K562 (cell line): ENCODE measurements around the gene SPAG17. TPM values are rescaled to one million over a fixed set of nuclear protein-coding genes. Genes with fewer than 3 reads are reported as not detected.

Experiments used
- ATAC-seq: fragments of 200-7000 bp; cut with Tn5 transposase; 3 replicates; pipeline ENCODE4 v1.9.1; 2020; ENCODE audit warnings: moderate library complexity
- BruUV-seq: library from RNA; stranded (reverse); fragments of 400-500 nt; replicated peaks from 2 replicates; lab custom pipeline; 2021; lab: Mats Ljungman, UMichigan
- CTCF ChIA-PET: fragments of 300-600 bp; formaldehyde crosslinking; extraction: SDS; loops from one replicate; lab custom pipeline; 2021; ENCODE audit warnings: low intra/inter-chr PET ratio; lab: Yijun Ruan, JAX
- POLR2A ChIA-PET: fragments of 300-600, 350-650 bp; sonication (Branson Sonifier 250); formaldehyde crosslinking; extraction: SDS; loops from one replicate; lab custom pipeline; 2021; ENCODE audit warnings: antibody characterized with exemption, inconsistent platforms; lab: Yijun Ruan, JAX
- DNase-seq, 4 experiments: peaks; one replicate each; pipeline versions ENCODE4 v3.0.0 to v3.0.0-alpha.2; 2011 to 2018; ENCODE audit warnings: low spot score in 3 of 4, mixed read lengths in 3 of 4; ENCODE audit errors: extremely low read depth in 1 of 4
- FAIRE-seq: peaks from 2 replicates; lab custom pipeline; 2011; peaks lifted over from hg19 to GRCh38; lab: Jason Lieb, UNC
- H2AFZ ChIP-seq: 2 replicates; pipeline ENCODE4 v1.6.0; 2011; ENCODE audit warnings: low read depth, low read length, control low read depth, inconsistent platforms
- H3K27ac ChIP-seq: fragments of 200-600 bp; 3 replicates; pipeline ENCODE4 v1.8.0; 2011; ENCODE audit warnings: low read depth, mild to moderate bottlenecking, control low read depth, inconsistent platforms, low read length, moderate library complexity, mixed read lengths; ENCODE audit errors: extremely low read depth
- H3K27me3 ChIP-seq, 2 experiments: fragments of 300-600 bp in 1 of 2; 2 replicates in 1 of 2; 3 replicates in 1 of 2; pipeline versions ENCODE4 v1.6.0 to v1.8.0; 2011; ENCODE audit warnings: inconsistent platforms in 2 of 2, low read length in 2 of 2, mild to moderate bottlenecking in 1 of 2, mixed read lengths in 1 of 2, moderate library complexity in 1 of 2; ENCODE audit not compliant: control insufficient read depth in 2 of 2, insufficient read depth in 2 of 2
- H3K36me3 ChIP-seq: fragments of 300-600 bp; 3 replicates; pipeline ENCODE4 v1.8.0; 2011; ENCODE audit warnings: mild to moderate bottlenecking, low read length, inconsistent platforms; ENCODE audit not compliant: control insufficient read depth, insufficient read depth
- H3K4me1 ChIP-seq, 2 experiments: fragments of 200-600 bp in 1 of 2; replicated peaks in 1 of 2; 2 replicates in 1 of 2; 3 replicates in 1 of 2; pipeline versions ENCODE4 v1.5.1 to v1.8.0; 2011; ENCODE audit warnings: inconsistent platforms in 2 of 2, low read length in 2 of 2, mild to moderate bottlenecking in 1 of 2, mixed read lengths in 1 of 2, moderate library complexity in 1 of 2; ENCODE audit not compliant: control insufficient read depth in 2 of 2, insufficient read depth in 2 of 2
- H3K4me2 ChIP-seq: 2 replicates; pipeline ENCODE4 v1.6.1; 2011; ENCODE audit warnings: low read length, control low read depth, inconsistent platforms, mixed read lengths; ENCODE audit not compliant: insufficient read depth
- H3K4me3 ChIP-seq: fragments of 200-600 bp; sonication (generic), shearing (Covaris generic); 2 replicates; pipeline ENCODE4 v1.5.1; 2016; ENCODE audit warnings: control low read depth, inconsistent platforms
- H3K79me2 ChIP-seq: fragments of 200-600 bp; 3 replicates; pipeline ENCODE4 v1.8.0; 2011; ENCODE audit warnings: low read length, inconsistent platforms; ENCODE audit not compliant: control insufficient read depth, insufficient read depth
- H3K9ac ChIP-seq, 2 experiments: 2 replicates each; pipeline versions ENCODE4 v1.6.0 to v1.6.1; 2011; ENCODE audit warnings: low read depth in 2 of 2, low read length in 2 of 2, control low read depth in 1 of 2, inconsistent platforms in 1 of 2, mild to moderate bottlenecking in 1 of 2, mixed read lengths in 1 of 2; ENCODE audit not compliant: insufficient read depth in 1 of 2
- H3K9me1 ChIP-seq: one replicate; pipeline ENCODE4 v1.6.0; 2011; ENCODE audit warnings: inconsistent platforms, mild to moderate bottlenecking, low read length, moderate library complexity; ENCODE audit not compliant: control insufficient read depth, insufficient read depth
- H3K9me3 ChIP-seq: replicated peaks from 2 replicates; pipeline ENCODE4 v1.5.1; 2011; ENCODE audit warnings: low read depth, low read length, inconsistent platforms; ENCODE audit not compliant: control insufficient read depth, insufficient read depth
- H4K20me1 ChIP-seq: replicated peaks from 2 replicates; pipeline ENCODE4 v1.6.1; 2011; ENCODE audit warnings: low read length, inconsistent platforms, mixed read lengths; ENCODE audit not compliant: control insufficient read depth, insufficient read depth
- ATF2 ChIP-seq: sonication (generic); formaldehyde crosslinking; IDR thresholded peaks from 2 replicates; pipeline ENCODE4 v1.8.1; 2022; ENCODE audit warnings: missing genetic modification reagents
- ATF3 ChIP-seq, 2 experiments: fragments of 450-650 bp in 1 of 2; sonication (generic) in 1 of 2; formaldehyde crosslinking in 1 of 2; IDR thresholded peaks in 1 of 2; conservative IDR thresholded peaks in 1 of 2; 2 replicates each; pipeline versions ENCODE4 v1.6.1 to v1.8.1; 2016 to 2023; ENCODE audit warnings: mild to moderate bottlenecking in 2 of 2, moderate library complexity in 2 of 2, inconsistent platforms in 1 of 2, missing genetic modification reagents in 1 of 2
- JUND ChIP-seq, 2 experiments: IDR thresholded peaks; 2 replicates in 1 of 2; 3 replicates in 1 of 2; pipeline ENCODE4 v1.6.1; 2011; ENCODE audit warnings: borderline replicate concordance in 2 of 2, low read depth in 2 of 2, low read length in 2 of 2, improper control_type of control experiment in 1 of 2, missing biosample characterization in 1 of 2, missing genetic modification characterization in 1 of 2, missing genetic modification reagents in 1 of 2
- MEF2A ChIP-seq: IDR thresholded peaks from 2 replicates; pipeline ENCODE4 v1.6.1; 2011; ENCODE audit warnings: low read depth, mild to moderate bottlenecking, low read length, moderate library complexity; ENCODE audit not compliant: control insufficient read depth
- MYBL2 ChIP-seq, 2 experiments: fragments of 450-650 bp in 1 of 2; sonication (generic) in 1 of 2; formaldehyde crosslinking in 1 of 2; IDR thresholded peaks; 2 replicates each; pipeline versions ENCODE4 v1.6.1 to v1.8.1; 2017 to 2022; ENCODE audit warnings: borderline replicate concordance in 1 of 2, inconsistent platforms in 1 of 2, low read depth in 1 of 2, mild to moderate bottlenecking in 1 of 2, missing genetic modification reagents in 1 of 2, moderate library complexity in 1 of 2
- NBN ChIP-seq: fragments of 450-650 bp; IDR thresholded peaks from 2 replicates; pipeline ENCODE4 v1.6.1; 2016; ENCODE audit warnings: low read depth, mild to moderate bottlenecking
- NR2F6 ChIP-seq: fragments of 450-650 bp; formaldehyde crosslinking; IDR thresholded peaks from 2 replicates; pipeline ENCODE4 v1.4.0; 2020; ENCODE audit warnings: mild to moderate bottlenecking
- RBM17 ChIP-seq: fragments of 200-400 bp; formaldehyde crosslinking; IDR thresholded peaks from 2 replicates; pipeline ENCODE4 v1.6.1; 2017; ENCODE audit warnings: low read depth, mild to moderate bottlenecking, low read length, borderline replicate concordance
- SNIP1 ChIP-seq: fragments of 450-650 bp; IDR thresholded peaks from 2 replicates; pipeline ENCODE4 v1.7.1; 2017; ENCODE audit warnings: low read depth, mild to moderate bottlenecking
- SUPT5H ChIP-seq: fragments of 450-650 bp; IDR thresholded peaks from 2 replicates; pipeline ENCODE4 v1.6.1; 2016
- TAF15 ChIP-seq: fragments of 200-400 bp; formaldehyde crosslinking; IDR thresholded peaks from 2 replicates; pipeline ENCODE4 v1.6.1; 2017; ENCODE audit warnings: mild to moderate bottlenecking, low read depth, low read length, moderate library complexity
- TGIF2 ChIP-seq: sonication (generic); formaldehyde crosslinking; IDR thresholded peaks from 2 replicates; pipeline ENCODE4 v1.8.1; 2022; ENCODE audit warnings: mild to moderate bottlenecking, missing genetic modification reagents, moderate library complexity
- WGBS: fragments of 100-300 bp; shearing (Covaris generic); methylation state at CpG from one replicate; pipeline ENCODE4 v1.1.6; 2016; ENCODE audit warnings: low coverage, mixed read lengths; ENCODE audit not compliant: insufficient coverage; ENCODE audit errors: missing lambda C conversion rate; 5-methylcytosine and 5-hydroxymethylcytosine counted together
- in situ Hi-C: fragments of 300-500 bp; cut with MboI; formaldehyde crosslinking; loops from 4 replicates; pipeline ENCODE4 v1.15.0; 2018; ENCODE audit warnings: inconsistent platforms, mixed read lengths
- intact Hi-C: fragments of 100-400 bp; cut with micrococcal nuclease; formaldehyde crosslinking; loops from 2 replicates; pipeline ENCODE4 v1.14.2; 2022
- polyA plus RNA-seq, 8 experiments: library from polyadenylated mRNA; depleted of rRNA in 4 of 8; stranded (reverse) in 5 of 8; unstranded in 3 of 8; fragments of >200 nt; fragmentation: Nextera tagmentation in 2 of 8; fragmentation: Illumina TruSeq in 1 of 8; extraction: Ambion mirVana in 2 of 8; extraction: Trizol in 1 of 8; gene quantifications; 2 replicates each; pipeline versions ENCODE4 v1.2.1 to v1.2.3, GENCODE V29; 2011 to 2014; ENCODE audit warnings: inconsistent platforms in 1 of 8, missing spikeins in 1 of 8
- total RNA-seq, 7 experiments: library from RNA; depleted of rRNA in 6 of 7; stranded (reverse); fragments of >200 nt in 6 of 7; fragmentation: Illumina TruSeq in 2 of 7; extraction: Trizol in 2 of 7; gene quantifications; 2 replicates each; pipeline versions ENCODE4 v1.2.1 to v1.2.3, GENCODE V29; 2011 to 2021; ENCODE audit warnings: low replicate concordance in 1 of 7
- TF ChIP-seq, protein P1 (sequence below): fragments of 250-450 bp; sonication (Bioruptor Pico); IDR thresholded peaks from 2 replicates; pipeline ENCODE4 v1.4.0; 2020; ENCODE audit warnings: mild to moderate bottlenecking, moderate library complexity
- TF ChIP-seq, protein P2 (sequence below): fragments of 250-450 bp; sonication (Bioruptor Pico); IDR thresholded peaks from 2 replicates; pipeline ENCODE4 v1.8.0; 2021; ENCODE audit warnings: moderate library complexity, mild to moderate bottlenecking, inconsistent platforms

SPAG17 gene
- total and polyA plus RNA-seq, 9 of the 15 experiments (the other 6 are each of a cell fraction or from before 2014, with no cell fraction given), result 0.07 to 2.1 (median 1.5) TPM

- TF ChIP-seq TGIF2 (no peak), RBM17 (no peak), NR2F6 (no peak)
- TF ChIP-seq, protein P1, sequence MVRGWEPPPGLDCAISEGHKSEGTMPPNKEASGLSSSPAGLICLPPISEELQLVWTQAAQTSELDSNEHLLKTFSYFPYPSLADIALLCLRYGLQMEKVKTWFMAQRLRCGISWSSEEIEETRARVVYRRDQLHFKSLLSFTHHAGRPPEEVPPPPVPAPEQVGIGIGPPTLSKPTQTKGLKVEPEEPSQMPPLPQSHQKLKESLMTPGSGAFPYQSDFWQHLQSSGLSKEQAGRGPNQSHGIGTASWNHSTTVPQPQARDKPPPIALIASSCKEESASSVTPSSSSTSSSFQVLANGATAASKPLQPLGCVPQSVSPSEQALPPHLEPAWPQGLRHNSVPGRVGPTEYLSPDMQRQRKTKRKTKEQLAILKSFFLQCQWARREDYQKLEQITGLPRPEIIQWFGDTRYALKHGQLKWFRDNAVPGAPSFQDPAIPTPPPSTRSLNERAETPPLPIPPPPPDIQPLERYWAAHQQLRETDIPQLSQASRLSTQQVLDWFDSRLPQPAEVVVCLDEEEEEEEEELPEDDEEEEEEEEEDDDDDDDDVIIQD (CRISPR knock-in tag), result no peak
Observed at GRCh38 chr1:118084400-118084799, 100.6 kb downstream of the SPAG17 start (continued).

GRCh38 chr1:118082984-118083383 lies 102.0 kb downstream of the SPAG17 start:
- 0% methylated on average over 5 of the region's 5 CpGs for WGBS
- H3K4me3 ChIP-seq, result no peak overlapping the region
- no peaks in the 10 kb centered on the region for H3K79me2 ChIP-seq
- ChIA-PET CTCF (no interaction called here), POLR2A (interaction anchor here (0.9 kb wide), 1 partner anchor 208 kb away, joined by 4 read pairs; no protein-coding TSS in a partner anchor)
- no peak overlapping the region for H3K4me2 ChIP-seq
- ATAC-seq, result no peak
- H3K27me3 ChIP-seq, result no peaks in the 10 kb centered on the region
- no peaks in the 10 kb centered on the region for H3K9me3 ChIP-seq
- H4K20me1 ChIP-seq, result no peaks in the 10 kb centered on the region
- DNase-seq, result no peak
- in situ Hi-C loops, result no loop called here
- BruUV-seq, result no TSS peak
- no peaks in the 10 kb centered on the region for H3K4me1 ChIP-seq
- no peak overlapping the region for H3K9ac ChIP-seq
- no peak for FAIRE-seq
- intact Hi-C loops, result no loop called here
- H3K36me3 ChIP-seq, result no peaks in the 10 kb centered on the region
- H2AFZ ChIP-seq, result no peak overlapping the region
- H3K27ac ChIP-seq, result no peak overlapping the region
- H3K9me1 ChIP-seq, result no peaks in the 10 kb centered on the region
- no peak for TF ChIP-seq ATF3 (IDR thresholded peaks at IDR 0.05)
- TF ChIP-seq ATF3 (CRISPR knock-in tag; conservative IDR thresholded peaks at IDR 0.05), result no peak
- no peak for TF ChIP-seq MEF2A
- TF ChIP-seq SNIP1, result no peak
- TF ChIP-seq JUND (IDR thresholded peaks at IDR 0.05; ENCODE audit: borderline replicate concordance, low read depth, low read length), result no peak
- TF ChIP-seq JUND (tag; IDR thresholded peaks at IDR 0.05; ENCODE audit: borderline replicate concordance, low read depth, low read length), result no peak
- TF ChIP-seq TAF15, result no peak
- no peak for TF ChIP-seq SUPT5H
- no peak for TF ChIP-seq ATF2 (CRISPR knock-in tag)
- TF ChIP-seq NBN, result no peak
- no peak for TF ChIP-seq MYBL2 (IDR thresholded peaks at IDR 0.05; ENCODE audit: low read depth)
- TF ChIP-seq MYBL2 (CRISPR knock-in tag; IDR thresholded peaks at IDR 0.05; ENCODE audit: borderline replicate concordance), result no peak
- TF ChIP-seq, protein P2, sequence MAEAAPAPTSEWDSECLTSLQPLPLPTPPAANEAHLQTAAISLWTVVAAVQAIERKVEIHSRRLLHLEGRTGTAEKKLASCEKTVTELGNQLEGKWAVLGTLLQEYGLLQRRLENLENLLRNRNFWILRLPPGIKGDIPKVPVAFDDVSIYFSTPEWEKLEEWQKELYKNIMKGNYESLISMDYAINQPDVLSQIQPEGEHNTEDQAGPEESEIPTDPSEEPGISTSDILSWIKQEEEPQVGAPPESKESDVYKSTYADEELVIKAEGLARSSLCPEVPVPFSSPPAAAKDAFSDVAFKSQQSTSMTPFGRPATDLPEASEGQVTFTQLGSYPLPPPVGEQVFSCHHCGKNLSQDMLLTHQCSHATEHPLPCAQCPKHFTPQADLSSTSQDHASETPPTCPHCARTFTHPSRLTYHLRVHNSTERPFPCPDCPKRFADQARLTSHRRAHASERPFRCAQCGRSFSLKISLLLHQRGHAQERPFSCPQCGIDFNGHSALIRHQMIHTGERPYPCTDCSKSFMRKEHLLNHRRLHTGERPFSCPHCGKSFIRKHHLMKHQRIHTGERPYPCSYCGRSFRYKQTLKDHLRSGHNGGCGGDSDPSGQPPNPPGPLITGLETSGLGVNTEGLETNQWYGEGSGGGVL (CRISPR knock-in tag), result no peak
